HG03457 (cell line): Measurements from ENCODE around the gene UBE2O.
"Not testable (repeated sequence)": the region's sequence is repeated elsewhere in the genome, so short reads cannot be mapped to it uniquely, and the experiment has no call there.

Experiments
- ATAC-seq: cut with Tn5 transposase; IDR thresholded peaks from one replicate; pipeline ENCODE4 v1.9.1; 2021; ENCODE audit warnings: moderate number of reproducible peaks; ENCODE audit not compliant: unreplicated experiment

Gene UBE2O

GRCh38 chr17:76354747-76355310 lies 98.1 kb downstream of the UBE2O start:
- no peak for ATAC-seq

DNA sequence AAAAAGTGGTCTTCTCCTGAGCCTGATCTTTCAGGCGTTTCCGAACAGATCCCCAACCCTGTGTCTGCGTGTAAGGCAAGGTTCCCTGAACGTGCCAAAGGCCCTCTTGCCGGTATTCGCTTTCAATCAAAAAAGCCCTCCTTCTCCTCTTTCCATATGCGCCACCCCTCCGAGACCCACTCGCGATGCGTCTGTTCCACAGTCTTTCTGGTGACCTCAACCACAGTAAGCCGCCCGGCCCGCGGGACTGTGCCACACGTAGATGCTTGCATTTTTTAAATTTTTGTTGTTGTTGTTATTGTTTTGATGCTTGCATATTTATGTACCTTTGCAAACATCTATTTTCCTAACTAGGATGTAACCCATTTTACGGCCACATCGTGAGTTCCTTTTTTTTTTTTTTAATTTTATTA lies 98.6 kb downstream of the UBE2O start:
- ATAC-seq: no peak

DNA sequence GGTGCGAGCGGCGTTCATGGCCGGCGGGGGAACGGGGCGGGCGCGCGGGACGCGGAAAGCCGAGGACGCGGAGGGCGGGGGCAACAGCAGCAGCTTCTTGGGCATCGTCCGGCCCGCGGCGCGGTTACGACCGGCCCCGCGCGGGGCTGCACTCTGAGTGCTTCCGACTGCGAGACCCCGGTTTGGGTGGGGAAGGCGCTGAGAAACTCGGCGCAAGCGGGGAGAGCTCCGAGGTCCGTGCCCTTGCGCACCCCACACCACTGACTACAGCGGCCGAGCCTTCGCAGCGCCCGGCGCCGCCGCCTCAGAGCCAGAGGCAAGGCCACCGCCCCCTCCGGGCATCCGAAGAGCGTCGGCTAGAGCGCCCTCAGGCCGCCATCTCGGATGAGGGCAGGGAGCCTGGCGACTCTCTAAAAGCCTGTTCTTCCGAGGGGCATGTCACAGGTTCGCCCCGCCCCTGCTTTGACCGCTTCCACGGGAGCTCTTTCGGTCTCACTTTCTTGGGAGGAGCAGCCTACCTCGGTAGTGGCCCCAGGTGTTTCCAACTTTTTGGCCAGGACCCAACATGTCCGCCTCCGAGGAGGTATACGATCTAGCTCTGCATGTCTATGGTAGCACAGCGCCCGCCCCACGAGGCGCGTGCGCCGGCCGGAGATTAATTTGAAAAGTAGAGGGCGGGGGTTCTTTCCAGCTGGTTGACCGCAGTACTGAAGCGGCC lies 99.2 kb downstream of the UBE2O start, which contains the start of gene PRPSAP1:
Gene PRPSAP1, minus strand, starts transcription at position 318 of the 718 bp plus-strand sequence. Its CDS starts 213 bp downstream, at position 105.
- ATAC-seq: peak; percentile 60

DNA sequence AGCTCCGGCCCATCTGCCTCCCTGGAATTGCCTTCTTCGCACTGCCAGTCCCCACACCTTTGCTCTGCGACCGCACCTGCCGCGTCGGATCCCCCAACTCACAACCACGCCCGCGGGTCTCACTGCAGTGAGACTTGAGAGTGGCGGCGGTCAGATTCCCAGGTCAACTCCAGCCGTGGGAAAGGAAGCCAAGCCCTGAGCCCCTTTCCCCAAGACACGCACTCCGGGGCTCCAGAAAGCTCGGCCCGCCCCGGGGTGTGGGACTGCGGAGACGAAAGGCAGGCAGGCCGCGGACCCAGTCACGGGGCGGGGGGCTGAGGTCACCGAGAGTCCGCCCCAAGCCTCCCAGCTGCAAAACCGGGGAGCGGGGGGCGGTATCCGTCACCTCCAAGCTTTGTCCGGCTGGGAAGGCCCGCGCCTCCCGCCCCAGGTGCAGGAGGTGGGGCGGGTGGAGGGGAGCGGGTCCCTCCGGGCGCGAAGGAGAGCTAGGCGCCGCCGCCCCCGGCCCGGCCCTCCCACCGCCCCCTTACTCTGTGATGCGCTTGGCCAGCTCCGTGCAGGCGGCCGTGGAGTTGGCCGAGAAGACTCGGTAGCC lies 99.9 kb downstream of the UBE2O start:
- ATAC-seq: peak; percentile 5

DNA sequence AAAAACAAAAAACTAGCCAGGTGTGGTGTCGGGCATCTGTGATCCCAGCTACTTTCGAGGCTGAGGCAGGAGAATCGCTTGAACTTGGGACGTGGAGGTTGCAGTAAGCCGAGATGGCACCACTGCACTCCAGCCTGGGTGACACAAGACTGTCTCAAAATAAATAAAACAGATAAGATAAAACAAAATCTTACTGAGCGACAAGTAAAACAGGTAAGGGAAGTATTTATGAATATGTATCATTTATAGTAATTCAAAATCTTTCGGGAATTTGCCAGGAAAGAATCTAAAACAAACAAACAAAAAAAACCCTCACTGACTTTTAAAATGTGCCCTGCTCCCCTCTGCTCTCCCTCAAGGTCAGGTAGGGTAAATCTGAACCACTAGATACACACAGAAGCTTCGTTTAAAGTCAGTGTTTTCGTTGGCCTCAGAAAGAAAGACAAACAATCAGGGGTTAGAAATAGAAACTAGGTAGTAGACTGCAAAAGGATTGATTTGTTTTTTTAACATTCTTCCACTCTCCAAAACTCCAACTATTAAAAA lies 101.4 kb downstream of the UBE2O start:
- no peak for ATAC-seq

DNA sequence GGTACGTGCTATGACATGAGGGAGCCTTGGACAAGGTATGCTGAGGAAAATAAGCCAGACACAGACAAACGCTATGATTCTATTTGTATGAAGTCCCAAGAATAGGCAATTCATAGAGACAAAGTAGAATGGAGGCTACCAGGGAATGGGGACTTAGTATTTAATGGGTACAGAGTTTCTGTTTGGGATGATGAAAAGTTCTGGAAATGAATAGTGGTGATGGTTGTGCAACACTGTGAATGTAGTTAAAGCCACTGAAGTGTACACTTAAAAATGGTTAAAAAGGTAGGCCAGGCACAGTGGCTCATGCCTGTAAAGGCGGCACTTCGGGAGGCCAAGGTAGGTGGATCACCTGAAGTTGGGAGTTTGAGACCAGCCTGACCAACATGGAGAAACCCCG lies 102.5 kb downstream of the UBE2O start:
- no peak for ATAC-seq

GRCh38 chr17:76346936-76347335 lies 106.0 kb downstream of the UBE2O start:
- ATAC-seq: not testable (repeated sequence)

DNA sequence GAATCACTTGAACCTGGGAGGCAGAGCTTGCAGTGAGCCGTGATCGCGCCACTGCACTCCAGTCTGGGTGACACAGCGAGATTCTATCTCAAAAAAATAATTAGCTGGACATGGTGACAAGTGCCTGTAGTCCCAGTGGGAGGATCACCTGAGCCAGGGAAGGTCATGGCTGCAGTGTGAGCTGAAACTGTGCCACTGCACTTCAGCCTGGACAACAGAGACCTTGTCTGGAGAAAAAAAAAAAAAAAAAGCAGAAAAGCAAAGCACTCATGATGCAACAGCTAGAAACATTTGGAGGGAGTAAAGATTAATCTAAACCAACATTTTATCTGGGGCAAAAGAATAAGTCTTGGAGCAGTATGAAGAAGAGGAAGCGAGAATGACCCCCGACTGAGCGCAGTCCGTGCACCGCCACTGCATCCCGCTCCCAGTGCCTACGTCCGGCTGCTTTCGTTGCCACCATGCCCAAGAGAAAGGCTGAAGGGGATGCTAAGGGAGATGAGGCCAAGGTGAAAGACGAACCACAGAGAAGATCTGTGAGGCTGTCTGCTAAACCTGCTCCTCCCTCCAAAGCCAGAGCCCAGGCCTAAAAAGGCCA lies 107.5 kb downstream of the UBE2O start:
- ATAC-seq: no peak

- ATAC-seq: no peak
These were observed 109.8 kb downstream of the UBE2O start for GRCh38 chr17:76343106-76343505.

DNA sequence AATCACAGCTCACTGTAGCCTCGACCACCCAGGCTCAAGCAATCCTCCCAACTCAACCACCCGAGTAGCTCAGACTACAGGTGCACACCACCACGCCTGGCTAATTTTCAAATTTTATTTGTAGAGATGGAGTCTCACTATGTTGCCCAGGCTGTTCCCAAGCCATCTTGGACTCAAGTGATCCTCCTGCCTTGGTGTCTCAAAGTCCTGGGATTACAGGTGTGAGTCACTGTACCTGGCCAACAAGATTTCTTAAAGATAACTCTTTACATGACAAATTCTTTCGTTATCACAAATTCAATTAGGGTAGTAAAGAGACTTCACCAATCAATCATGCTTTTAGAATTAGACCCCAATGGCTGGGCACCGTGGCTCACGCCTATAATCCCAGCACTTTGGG lies 111.7 kb downstream of the UBE2O start:
- no peak for ATAC-seq
